Upper lobe of left lung (tissue), 4 donors: ENCODE measurements around the gene ASGR1.

Experiments used
- CTCF ChIP-seq, 6 experiments: fragments of 450-650 bp in 4 of 6; fragments of 200-600 bp in 2 of 6; sonication (generic) in 2 of 6; IDR thresholded peaks; one replicate each; pipeline ENCODE4 v1.5.1; 2016 to 2019; ENCODE audit warnings: antibody characterized with exemption in 6 of 6
- POLR2AphosphoS5 ChIP-seq, 2 donors: sonication (generic); formaldehyde crosslinking; IDR thresholded peaks; one replicate each; pipeline ENCODE4 v1.5.1; 2017; ENCODE audit warnings: antibody characterized with exemption in 2 of 2

GRCh38 chr17:7215652-7216180, 36.5 kb upstream of the ASGR1 start:
- TF ChIP-seq CTCF (IDR thresholded peaks at IDR 0.05) (no peak), POLR2AphosphoS5 (IDR thresholded peaks at IDR 0.05) (no peak)
